ENCODE results near the gene SCFD2. TPM values are rescaled to one million over a fixed set of nuclear protein-coding genes. Genes with fewer than 3 reads are reported as not detected.

The SCFD2 gene
- polyA plus RNA-seq, 1 donor from 2014 or later: 5.0 TPM

DNA sequence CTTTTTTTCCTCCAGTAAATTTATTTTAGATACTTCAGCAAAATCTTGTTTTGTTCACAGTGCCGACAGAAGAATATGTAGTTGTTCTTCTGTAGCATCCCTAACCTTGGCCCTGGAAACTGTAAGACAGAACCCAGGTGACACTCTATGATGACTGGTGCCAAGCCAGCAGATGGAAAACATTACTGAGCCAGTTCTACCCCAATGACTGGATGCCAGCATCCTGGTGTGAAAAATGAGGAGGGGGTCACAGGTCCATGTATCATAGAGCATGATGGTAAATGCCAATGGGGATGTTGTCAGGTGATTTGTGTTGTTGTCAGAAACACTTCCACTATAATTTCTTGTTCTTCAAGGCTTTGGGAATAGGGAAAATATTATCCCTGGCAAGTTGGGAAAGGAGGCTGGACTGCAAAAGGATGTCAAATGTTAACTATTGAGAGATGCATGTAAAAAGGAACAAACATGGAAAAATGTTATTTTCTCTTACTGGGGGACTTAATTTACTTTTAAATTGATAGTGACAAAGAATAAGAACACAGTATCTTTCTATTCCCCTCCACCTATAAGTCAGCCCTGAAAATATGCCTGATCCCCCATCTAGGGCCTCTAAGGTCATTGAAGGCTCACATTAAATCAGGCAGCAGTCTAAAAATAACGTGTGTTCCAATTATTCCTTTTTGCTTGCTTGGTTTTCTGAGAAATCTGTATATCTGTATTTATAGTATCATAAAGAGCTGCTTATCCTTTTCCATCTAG is 343.9 kb downstream of the SCFD2 start:
- H3K79me2 ChIP-seq (replicated peaks; ENCODE audit: insufficient read depth, low read length): no peaks in the 10 kb centered on the region
- H3F3A ChIP-seq (ENCODE audit: insufficient read depth, low read length, poor library complexity, severe bottlenecking): no peaks in the 10 kb centered on the region
- H3K36me3 ChIP-seq (ENCODE audit: insufficient read depth, low read length): no peaks in the 10 kb centered on the region
- H3K27ac ChIP-seq (ENCODE audit: low read length): no peak overlapping the region
- H3K9ac ChIP-seq (ENCODE audit: low read length): no peak overlapping the region
- no peaks in the 10 kb centered on the region for H3K27me3 ChIP-seq (ENCODE audit: insufficient read depth, low read depth, low read length)
- TF ChIP-seq EZH2 (IDR thresholded peaks at IDR 0.05; ENCODE audit: borderline replicate concordance, insufficient read depth, low read length, poor library complexity, severe bottlenecking) (no peak), POLR2AphosphoS5 (IDR thresholded peaks at IDR 0.05) (no peak), RAD21 (conservative IDR thresholded peaks at IDR 0.05) (no peak), MXI1 (conservative IDR thresholded peaks at IDR 0.05; ENCODE audit: poor library complexity, severe bottlenecking) (no peak), TAF1 (IDR thresholded peaks at IDR 0.05; ENCODE audit: low read depth) (no peak), EP300 (conservative IDR thresholded peaks at IDR 0.05; ENCODE audit: poor library complexity, severe bottlenecking) (no peak), SMC3 (conservative IDR thresholded peaks at IDR 0.05; ENCODE audit: poor library complexity) (no peak)
- TF ChIP-seq, protein P1, sequence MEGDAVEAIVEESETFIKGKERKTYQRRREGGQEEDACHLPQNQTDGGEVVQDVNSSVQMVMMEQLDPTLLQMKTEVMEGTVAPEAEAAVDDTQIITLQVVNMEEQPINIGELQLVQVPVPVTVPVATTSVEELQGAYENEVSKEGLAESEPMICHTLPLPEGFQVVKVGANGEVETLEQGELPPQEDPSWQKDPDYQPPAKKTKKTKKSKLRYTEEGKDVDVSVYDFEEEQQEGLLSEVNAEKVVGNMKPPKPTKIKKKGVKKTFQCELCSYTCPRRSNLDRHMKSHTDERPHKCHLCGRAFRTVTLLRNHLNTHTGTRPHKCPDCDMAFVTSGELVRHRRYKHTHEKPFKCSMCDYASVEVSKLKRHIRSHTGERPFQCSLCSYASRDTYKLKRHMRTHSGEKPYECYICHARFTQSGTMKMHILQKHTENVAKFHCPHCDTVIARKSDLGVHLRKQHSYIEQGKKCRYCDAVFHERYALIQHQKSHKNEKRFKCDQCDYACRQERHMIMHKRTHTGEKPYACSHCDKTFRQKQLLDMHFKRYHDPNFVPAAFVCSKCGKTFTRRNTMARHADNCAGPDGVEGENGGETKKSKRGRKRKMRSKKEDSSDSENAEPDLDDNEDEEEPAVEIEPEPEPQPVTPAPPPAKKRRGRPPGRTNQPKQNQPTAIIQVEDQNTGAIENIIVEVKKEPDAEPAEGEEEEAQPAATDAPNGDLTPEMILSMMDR (IDR thresholded peaks at IDR 0.05; ENCODE audit: poor library complexity, severe bottlenecking): no peak
- TF ChIP-seq, protein P2, sequence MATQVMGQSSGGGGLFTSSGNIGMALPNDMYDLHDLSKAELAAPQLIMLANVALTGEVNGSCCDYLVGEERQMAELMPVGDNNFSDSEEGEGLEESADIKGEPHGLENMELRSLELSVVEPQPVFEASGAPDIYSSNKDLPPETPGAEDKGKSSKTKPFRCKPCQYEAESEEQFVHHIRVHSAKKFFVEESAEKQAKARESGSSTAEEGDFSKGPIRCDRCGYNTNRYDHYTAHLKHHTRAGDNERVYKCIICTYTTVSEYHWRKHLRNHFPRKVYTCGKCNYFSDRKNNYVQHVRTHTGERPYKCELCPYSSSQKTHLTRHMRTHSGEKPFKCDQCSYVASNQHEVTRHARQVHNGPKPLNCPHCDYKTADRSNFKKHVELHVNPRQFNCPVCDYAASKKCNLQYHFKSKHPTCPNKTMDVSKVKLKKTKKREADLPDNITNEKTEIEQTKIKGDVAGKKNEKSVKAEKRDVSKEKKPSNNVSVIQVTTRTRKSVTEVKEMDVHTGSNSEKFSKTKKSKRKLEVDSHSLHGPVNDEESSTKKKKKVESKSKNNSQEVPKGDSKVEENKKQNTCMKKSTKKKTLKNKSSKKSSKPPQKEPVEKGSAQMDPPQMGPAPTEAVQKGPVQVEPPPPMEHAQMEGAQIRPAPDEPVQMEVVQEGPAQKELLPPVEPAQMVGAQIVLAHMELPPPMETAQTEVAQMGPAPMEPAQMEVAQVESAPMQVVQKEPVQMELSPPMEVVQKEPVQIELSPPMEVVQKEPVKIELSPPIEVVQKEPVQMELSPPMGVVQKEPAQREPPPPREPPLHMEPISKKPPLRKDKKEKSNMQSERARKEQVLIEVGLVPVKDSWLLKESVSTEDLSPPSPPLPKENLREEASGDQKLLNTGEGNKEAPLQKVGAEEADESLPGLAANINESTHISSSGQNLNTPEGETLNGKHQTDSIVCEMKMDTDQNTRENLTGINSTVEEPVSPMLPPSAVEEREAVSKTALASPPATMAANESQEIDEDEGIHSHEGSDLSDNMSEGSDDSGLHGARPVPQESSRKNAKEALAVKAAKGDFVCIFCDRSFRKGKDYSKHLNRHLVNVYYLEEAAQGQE (IDR thresholded peaks at IDR 0.05; ENCODE audit: borderline replicate concordance): no peak
- H3K9me2 ChIP-seq (ENCODE audit: insufficient read depth, low read length): no peaks in the 10 kb centered on the region
- no peaks in the 10 kb centered on the region for H3K9me3 ChIP-seq (ENCODE audit: low read length)
- H2AFZ ChIP-seq (ENCODE audit: low read depth, low read length): no peak overlapping the region
- H4K20me1 ChIP-seq (ENCODE audit: insufficient read depth): no peaks in the 10 kb centered on the region
- no peak overlapping the region for H3K4me3 ChIP-seq (ENCODE audit: low read length)
- H3K4me2 ChIP-seq (ENCODE audit: low read length): no peak overlapping the region

DNA sequence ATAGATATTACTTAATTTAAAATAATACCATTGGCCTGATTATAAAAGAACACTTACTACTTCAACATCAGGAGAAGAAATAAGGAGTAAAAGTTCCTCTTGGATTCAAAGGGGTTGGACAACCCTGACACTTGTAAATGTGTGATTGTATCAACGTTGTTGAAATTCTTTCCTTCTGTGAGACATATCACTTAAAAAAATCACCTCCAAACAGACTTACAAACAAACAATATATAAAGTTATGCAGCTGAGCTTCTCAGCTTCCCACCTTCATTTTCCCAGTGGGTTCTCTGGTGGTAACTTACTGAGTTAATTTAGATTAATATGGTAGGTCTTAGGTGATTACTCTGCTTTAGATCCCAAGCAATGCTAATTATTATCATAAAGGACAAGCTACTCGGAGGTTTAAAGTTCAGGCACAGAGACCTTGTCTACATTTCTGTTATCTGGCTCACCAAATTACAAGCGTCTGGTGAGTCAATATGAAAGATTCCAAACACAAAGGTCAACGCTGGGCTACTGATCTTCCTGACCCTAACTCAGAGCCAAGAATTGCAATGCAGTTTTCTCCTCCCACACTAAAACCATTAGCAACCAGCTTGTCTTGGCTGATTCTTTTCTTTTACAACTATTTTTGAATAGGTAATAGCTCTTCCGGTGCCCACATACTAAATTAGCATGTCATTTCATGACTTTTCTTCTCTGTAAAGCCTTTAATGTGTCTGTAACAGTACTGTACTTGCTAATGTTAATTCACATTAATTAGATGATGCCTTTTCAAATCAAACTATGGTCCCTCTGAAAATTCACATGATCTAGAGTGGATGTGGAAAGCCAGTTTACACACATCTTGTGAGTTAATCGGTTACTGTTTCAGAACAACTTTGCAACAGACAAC is 346.1 kb downstream of the SCFD2 start:
- Histone ChIP-seq H3K27me3 (ENCODE audit: insufficient read depth, low read depth, low read length) (no peaks in the 10 kb centered on the region), H3K36me3 (ENCODE audit: insufficient read depth, low read length) (no peaks in the 10 kb centered on the region), H3K9ac (ENCODE audit: low read length) (no peak overlapping the region), H3F3A (ENCODE audit: insufficient read depth, low read length, poor library complexity, severe bottlenecking) (no peaks in the 10 kb centered on the region), H3K4me2 (ENCODE audit: low read length) (no peak overlapping the region), H3K27ac (ENCODE audit: low read length) (no peak overlapping the region), H4K20me1 (ENCODE audit: insufficient read depth) (no peaks in the 10 kb centered on the region), H3K9me3 (ENCODE audit: low read length) (no peaks in the 10 kb centered on the region), H3K4me3 (ENCODE audit: low read length) (no peak overlapping the region), H2AFZ (ENCODE audit: low read depth, low read length) (no peak overlapping the region), H3K9me2 (ENCODE audit: insufficient read depth, low read length) (no peaks in the 10 kb centered on the region), H3K79me2 (replicated peaks; ENCODE audit: insufficient read depth, low read length) (no peaks in the 10 kb centered on the region)
- no peak for TF ChIP-seq SMC3 (conservative IDR thresholded peaks at IDR 0.05; ENCODE audit: poor library complexity)
- no peak for TF ChIP-seq EP300 (conservative IDR thresholded peaks at IDR 0.05; ENCODE audit: poor library complexity, severe bottlenecking)
- TF ChIP-seq, protein P2 (IDR thresholded peaks at IDR 0.05; ENCODE audit: borderline replicate concordance): no peak
- TF ChIP-seq MXI1 (conservative IDR thresholded peaks at IDR 0.05; ENCODE audit: poor library complexity, severe bottlenecking): no peak
- no peak for TF ChIP-seq POLR2AphosphoS5 (IDR thresholded peaks at IDR 0.05)
- TF ChIP-seq, protein P1 (IDR thresholded peaks at IDR 0.05; ENCODE audit: poor library complexity, severe bottlenecking): no peak
- TF ChIP-seq TAF1 (IDR thresholded peaks at IDR 0.05; ENCODE audit: low read depth): no peak
- TF ChIP-seq EZH2 (IDR thresholded peaks at IDR 0.05; ENCODE audit: borderline replicate concordance, insufficient read depth, low read length, poor library complexity, severe bottlenecking): no peak
- no peak for TF ChIP-seq RAD21 (conservative IDR thresholded peaks at IDR 0.05)
